IgD-negative memory B cell (primary cell): ENCODE data around the gene ZNF628. TPM values are rescaled to one million over a fixed set of nuclear protein-coding genes. Genes with fewer than 3 reads are reported as not detected.

Experiments used
- H3K27ac Mint-ChIP-seq, 3 donors: one replicate each; pipeline ENCODE4 v1.8.0; 2020 to 2022; ENCODE audit warnings: mild to moderate bottlenecking in 3 of 3, mixed read lengths in 3 of 3, moderate library complexity in 1 of 3
- H3K27me3 Mint-ChIP-seq: one replicate; pipeline ENCODE4 v1.8.0; 2021; ENCODE audit warnings: mixed read lengths
- H3K36me3 Mint-ChIP-seq: one replicate; pipeline ENCODE4 v1.8.0; 2020; ENCODE audit warnings: mild to moderate bottlenecking, mixed read lengths
- H3K4me1 Mint-ChIP-seq, 3 donors: one replicate each; pipeline ENCODE4 v1.8.0; 2020 to 2022; ENCODE audit warnings: mixed read lengths in 3 of 3, mild to moderate bottlenecking in 1 of 3
- H3K4me3 Mint-ChIP-seq, 4 donors: one replicate each; pipeline ENCODE4 v1.8.0; 2020 to 2022; ENCODE audit warnings: mild to moderate bottlenecking in 4 of 4, mixed read lengths in 4 of 4, moderate library complexity in 3 of 4
- H3K9me3 Mint-ChIP-seq, 3 donors: one replicate each; pipeline ENCODE4 v1.8.0; 2020 to 2021; ENCODE audit warnings: mixed read lengths in 3 of 3, mild to moderate bottlenecking in 1 of 3
- polyA plus RNA-seq: library from polyadenylated mRNA; unstranded; fragments of 300-500 nt; fragmentation: Illumina TruSeq; gene quantifications from one replicate; pipeline ENCODE4 v1.2.3, GENCODE V29; 2021

The ZNF628 gene
- polyA plus RNA-seq, 1 donor from 2014 or later, result 0.34 TPM

DNA sequence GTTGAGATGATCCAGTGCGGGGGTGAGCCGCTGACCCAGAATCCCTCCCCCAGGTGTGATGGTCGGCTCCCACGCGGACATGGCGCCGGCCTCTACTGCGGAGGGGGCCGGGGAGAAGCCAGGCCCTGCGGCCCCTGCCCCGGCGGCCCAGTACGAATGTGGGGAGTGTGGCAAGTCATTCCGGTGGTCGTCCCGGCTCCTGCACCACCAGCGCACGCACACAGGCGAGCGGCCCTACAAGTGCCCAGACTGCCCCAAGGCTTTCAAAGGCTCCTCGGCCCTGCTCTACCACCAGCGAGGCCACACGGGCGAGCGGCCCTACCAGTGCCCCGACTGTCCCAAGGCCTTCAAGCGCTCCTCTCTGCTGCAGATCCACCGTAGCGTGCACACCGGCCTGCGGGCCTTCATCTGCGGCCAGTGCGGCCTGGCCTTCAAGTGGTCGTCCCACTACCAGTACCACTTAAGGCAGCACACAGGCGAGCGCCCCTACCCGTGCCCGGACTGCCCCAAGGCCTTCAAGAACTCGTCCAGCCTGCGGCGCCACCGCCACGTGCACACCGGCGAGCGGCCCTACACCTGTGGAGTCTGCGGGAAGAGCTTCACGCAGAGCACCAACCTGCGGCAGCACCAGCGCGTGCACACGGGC is 4.9 kb downstream of the ZNF628 start:
- no peaks in the 10 kb centered on the region for H3K9me3 Mint-ChIP-seq
- H3K27ac Mint-ChIP-seq, result no peak overlapping the region
- H3K27me3 Mint-ChIP-seq, result no peaks in the 10 kb centered on the region
- peaks cover 6% of the 10 kb centered on the region for H3K36me3 Mint-ChIP-seq
- H3K4me1 Mint-ChIP-seq, result peaks cover 6 to 25% (median 21%) of the 10 kb centered on the region in 3 donors
- peak overlapping the region in 1 of 4 donors; percentile 12 for H3K4me3 Mint-ChIP-seq

- Mint-ChIP-seq H3K27ac (no peak overlapping the region), H3K27me3 (no peaks in the 10 kb centered on the region), H3K9me3 (no peaks in the 10 kb centered on the region), H3K4me1 (peaks cover 6 to 25% (median 21%) of the 10 kb centered on the region in 3 donors), H3K4me3 (no peak overlapping the region), H3K36me3 (peaks cover 6% of the 10 kb centered on the region)
Measured at GRCh38 chr19:55481794-55482155, 5.4 kb downstream of the ZNF628 start.

DNA sequence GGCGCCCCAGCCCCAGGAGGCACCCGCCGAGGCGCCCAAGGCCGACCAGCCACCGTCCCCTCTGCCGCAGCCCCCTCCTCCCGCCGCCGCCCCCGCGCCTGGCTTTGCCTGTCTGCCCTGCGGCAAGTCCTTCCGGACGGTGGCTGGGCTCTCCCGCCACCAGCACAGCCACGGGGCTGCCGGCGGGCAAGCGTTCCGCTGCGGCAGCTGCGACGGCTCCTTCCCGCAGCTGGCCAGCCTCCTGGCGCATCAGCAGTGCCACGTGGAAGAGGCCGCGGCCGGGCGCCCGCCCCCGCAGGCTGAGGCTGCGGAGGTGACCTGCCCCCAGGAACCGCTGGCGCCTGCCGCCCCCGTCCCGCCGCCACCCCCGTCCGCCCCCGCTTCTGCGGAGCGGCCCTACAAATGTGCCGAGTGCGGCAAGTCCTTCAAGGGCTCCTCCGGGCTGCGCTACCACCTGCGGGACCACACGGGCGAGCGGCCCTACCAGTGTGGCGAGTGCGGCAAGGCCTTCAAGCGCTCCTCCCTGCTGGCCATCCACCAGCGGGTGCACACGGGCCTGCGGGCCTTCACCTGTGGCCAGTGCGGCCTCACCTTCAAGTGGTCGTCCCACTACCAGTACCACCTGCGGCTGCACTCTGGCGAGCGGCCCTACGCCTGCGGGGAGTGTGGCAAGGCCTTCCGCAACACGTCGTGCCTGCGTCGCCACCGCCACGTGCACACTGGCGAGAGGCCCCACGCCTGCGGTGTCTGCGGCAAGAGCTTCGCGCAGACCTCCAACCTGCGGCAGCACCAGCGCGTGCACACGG is 5.9 kb downstream of the ZNF628 start:
- Mint-ChIP-seq H3K4me1 (peaks cover 0 to 22% (median 19%) of the 10 kb centered on the region in 3 donors), H3K36me3 (peaks cover 6% of the 10 kb centered on the region), H3K27ac (no peak overlapping the region), H3K4me3 (no peak overlapping the region), H3K27me3 (no peaks in the 10 kb centered on the region), H3K9me3 (no peaks in the 10 kb centered on the region)

DNA sequence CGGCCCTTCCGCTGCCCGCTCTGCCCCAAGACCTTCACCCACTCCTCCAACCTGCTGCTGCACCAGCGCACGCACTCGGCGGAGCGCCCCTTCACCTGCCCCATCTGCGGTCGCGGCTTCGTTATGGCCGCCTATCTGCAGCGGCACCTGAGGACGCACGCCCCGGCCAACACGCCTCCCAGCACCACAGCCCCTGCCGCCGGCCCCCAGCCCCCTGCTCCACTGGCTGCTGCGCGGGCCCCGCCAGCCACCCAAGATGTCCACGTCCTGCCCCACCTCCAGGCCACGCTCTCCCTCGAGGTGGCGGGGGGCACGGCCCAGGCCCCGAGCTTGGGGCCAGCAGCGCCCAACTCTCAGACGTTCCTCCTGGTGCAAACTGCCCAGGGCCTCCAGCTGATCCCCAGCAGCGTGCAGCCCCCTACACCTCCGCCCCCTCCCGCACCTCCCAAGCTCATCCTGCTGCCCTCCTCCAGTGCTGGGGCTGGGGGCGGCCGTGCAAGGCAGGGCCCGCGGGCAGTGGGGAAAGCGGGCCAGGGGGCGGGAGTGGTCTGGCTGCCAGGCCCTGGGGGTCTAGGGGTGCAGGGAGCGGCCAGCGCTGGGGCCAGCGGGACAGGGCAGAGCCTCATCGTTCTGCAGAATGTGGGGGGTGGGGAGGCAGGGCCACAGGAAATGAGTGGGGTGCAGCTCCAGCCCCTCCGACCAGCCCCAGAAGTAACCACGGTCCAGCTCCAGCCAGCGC is 6.7 kb downstream of the ZNF628 start:
- peaks cover 6% of the 10 kb centered on the region for H3K36me3 Mint-ChIP-seq
- H3K4me1 Mint-ChIP-seq, result peaks cover 0 to 20% (median 14%) of the 10 kb centered on the region in 3 donors
- H3K4me3 Mint-ChIP-seq, result peak overlapping the region in 1 of 4 donors; percentile 3
- H3K9me3 Mint-ChIP-seq, result no peaks in the 10 kb centered on the region
- no peak overlapping the region for H3K27ac Mint-ChIP-seq
- no peaks in the 10 kb centered on the region for H3K27me3 Mint-ChIP-seq

DNA sequence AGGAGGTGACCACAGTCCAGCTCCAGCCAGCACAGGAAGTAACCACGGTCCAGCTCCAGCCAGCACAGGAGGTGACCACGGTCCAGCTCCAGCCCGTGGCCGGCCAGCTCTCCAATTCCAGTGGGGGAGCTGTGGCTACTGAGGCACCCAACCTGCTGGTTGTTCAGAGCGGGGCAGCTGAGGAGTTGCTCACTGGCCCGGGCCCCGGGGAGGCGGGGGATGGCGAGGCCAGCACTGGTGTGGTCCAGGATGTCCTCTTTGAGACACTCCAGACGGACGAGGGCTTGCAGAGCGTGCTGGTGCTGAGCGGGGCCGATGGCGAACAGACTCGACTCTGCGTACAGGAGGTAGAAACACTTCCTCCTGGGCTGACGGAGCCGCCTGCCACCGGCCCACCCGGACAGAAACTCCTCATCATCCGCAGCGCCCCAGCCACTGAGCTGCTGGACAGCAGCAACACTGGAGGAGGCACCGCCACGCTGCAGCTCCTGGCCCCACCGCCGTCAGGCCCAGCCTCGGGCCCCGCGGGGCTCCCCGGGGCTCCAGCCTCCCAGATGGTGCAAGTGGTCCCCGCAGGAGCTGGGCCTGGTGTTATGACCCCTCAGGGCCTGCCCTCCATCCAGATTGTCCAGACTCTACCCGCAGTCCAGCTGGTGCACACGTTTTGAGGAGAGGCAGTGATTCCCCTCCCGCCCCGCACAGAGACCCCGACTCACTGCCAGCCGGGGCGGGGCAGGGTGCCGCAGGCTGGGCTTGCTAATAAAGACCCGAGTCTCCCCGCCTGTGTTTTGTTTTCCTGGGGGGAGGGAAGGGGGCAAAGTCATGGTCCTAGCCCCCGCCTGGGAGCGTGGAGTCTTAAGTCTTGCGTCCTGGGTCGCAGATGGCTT is 7.5 kb downstream of the ZNF628 start:
- Mint-ChIP-seq H3K4me1 (peaks cover 0 to 13% (median 6%) of the 10 kb centered on the region in 3 donors), H3K4me3 (peak overlapping the region; percentile 67 to 87 (median 81)), H3K27ac (peak overlapping the region in 1 of 3 donors; percentile 65), H3K36me3 (peaks cover 6% of the 10 kb centered on the region), H3K27me3 (no peaks in the 10 kb centered on the region), H3K9me3 (no peaks in the 10 kb centered on the region)

GRCh38 chr19:55484593-55485438 is 8.4 kb downstream of the ZNF628 start, which contains the start of gene NAT14:
Gene NAT14, plus strand, starts transcription at chr19:55485188. Its CDS starts 521 bp downstream, at chr19:55485709.
- Mint-ChIP-seq H3K27ac (peak within 1 kb of the TSS; percentile 65 to 94 (median 88)), H3K27me3 (no peaks in the 10 kb centered on the region), H3K9me3 (no peaks in the 10 kb centered on the region), H3K36me3 (peaks cover 4% of the 10 kb centered on the region), H3K4me3 (peak within 1 kb of the TSS; percentile 67 to 87 (median 81)), H3K4me1 (peaks cover 0 to 9% (median 3%) of the 10 kb centered on the region in 3 donors)

DNA sequence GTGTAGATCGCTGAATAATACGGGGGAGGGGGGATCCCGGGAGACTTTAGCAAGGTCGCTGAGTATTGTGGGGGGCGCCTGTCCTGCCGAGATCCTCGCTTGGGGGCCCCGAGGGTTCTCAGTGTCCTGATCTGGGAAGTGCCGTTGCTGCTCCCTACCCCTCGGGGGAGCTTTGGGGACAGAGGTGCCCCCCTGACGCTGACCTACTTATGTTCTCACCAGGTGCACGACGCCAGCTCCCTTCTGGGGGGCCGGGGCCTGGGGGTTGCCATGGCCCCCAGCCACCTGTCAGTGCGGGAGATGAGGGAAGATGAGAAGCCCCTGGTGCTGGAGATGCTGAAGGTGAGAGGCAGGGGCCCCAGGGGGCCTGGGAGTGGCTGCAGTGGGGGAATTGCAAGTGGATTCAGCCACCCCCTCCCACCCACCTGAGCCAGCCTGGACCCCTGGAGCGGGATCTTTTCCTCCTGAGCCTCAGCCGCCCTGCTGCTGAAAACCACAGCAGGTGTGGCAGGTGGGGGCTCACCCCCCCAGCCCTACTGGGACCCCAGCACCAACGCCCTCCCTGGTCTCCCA is 9.1 kb downstream of the ZNF628 start:
- peaks cover 0 to 6% (median 1%) of the 10 kb centered on the region in 3 donors for H3K4me1 Mint-ChIP-seq
- no peaks in the 10 kb centered on the region for H3K27me3 Mint-ChIP-seq
- peaks cover 2% of the 10 kb centered on the region for H3K36me3 Mint-ChIP-seq
- H3K9me3 Mint-ChIP-seq, result no peaks in the 10 kb centered on the region
- peak overlapping the region; percentile 67 to 85 (median 78) for H3K4me3 Mint-ChIP-seq
- H3K27ac Mint-ChIP-seq, result peak overlapping the region; percentile 65 to 94 (median 88)

DNA sequence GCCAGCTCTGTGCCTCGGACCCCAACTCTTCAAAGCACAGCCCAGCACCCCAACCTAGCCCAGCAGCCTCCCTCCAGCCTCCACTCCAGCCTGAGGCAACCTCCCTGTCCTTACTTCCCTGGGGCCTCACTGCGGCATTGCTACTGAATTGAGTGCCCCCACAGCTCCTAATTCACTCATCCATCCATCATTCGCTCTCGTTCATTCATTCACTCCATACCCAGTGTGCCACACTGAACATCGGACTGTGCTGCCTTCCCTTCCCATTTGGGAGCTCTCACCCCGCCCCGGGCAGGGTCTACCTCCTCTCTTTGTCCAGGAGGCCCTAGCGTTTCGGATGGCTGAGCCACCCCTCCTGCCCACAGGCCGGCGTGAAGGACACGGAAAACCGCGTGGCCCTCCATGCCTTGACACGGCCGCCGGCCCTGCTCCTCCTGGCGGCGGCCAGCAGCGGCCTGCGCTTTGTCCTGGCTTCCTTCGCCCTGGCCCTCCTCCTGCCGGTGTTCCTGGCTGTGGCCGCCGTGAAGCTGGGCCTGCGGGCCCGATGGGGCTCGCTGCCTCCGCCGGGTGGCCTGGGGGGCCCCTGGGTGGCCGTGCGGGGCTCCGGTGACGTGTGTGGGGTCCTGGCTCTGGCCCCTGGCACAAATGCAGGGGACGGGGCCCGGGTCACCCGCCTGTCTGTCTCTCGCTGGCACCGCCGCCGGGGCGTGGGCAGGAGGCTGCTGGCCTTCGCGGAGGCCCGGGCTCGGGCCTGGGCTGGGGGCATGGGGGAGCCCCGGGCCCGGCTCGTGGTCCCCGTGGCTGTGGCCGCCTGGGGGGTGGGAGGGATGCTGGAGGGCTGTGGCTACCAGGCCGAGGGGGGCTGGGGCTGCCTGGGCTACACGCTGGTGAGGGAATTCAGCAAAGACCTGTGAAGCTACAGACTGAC is 9.9 kb downstream of the ZNF628 start:
- Mint-ChIP-seq H3K9me3 (no peaks in the 10 kb centered on the region), H3K4me3 (peak overlapping the region; percentile 57 to 85 (median 73)), H3K4me1 (peaks cover 0 to 6% (median 1%) of the 10 kb centered on the region in 3 donors), H3K27ac (peak overlapping the region; percentile 65 to 94 (median 88)), H3K36me3 (peaks cover 2% of the 10 kb centered on the region), H3K27me3 (no peaks in the 10 kb centered on the region)

- peaks cover 4% of the 10 kb centered on the region for H3K27me3 Mint-ChIP-seq
- peak overlapping the region in 3 of 4 donors; percentile 13 to 47 (median 40) for H3K4me3 Mint-ChIP-seq
- no peaks in the 10 kb centered on the region for H3K36me3 Mint-ChIP-seq
- no peaks in the 10 kb centered on the region for H3K9me3 Mint-ChIP-seq
- peak overlapping the region in 2 of 3 donors; percentile 59 to 67 for H3K27ac Mint-ChIP-seq
- peaks cover 0 to 6% (median 1%) of the 10 kb centered on the region in 3 donors for H3K4me1 Mint-ChIP-seq
Measured at GRCh38 chr19:55486971-55487923, 10.8 kb downstream of the ZNF628 start.

DNA sequence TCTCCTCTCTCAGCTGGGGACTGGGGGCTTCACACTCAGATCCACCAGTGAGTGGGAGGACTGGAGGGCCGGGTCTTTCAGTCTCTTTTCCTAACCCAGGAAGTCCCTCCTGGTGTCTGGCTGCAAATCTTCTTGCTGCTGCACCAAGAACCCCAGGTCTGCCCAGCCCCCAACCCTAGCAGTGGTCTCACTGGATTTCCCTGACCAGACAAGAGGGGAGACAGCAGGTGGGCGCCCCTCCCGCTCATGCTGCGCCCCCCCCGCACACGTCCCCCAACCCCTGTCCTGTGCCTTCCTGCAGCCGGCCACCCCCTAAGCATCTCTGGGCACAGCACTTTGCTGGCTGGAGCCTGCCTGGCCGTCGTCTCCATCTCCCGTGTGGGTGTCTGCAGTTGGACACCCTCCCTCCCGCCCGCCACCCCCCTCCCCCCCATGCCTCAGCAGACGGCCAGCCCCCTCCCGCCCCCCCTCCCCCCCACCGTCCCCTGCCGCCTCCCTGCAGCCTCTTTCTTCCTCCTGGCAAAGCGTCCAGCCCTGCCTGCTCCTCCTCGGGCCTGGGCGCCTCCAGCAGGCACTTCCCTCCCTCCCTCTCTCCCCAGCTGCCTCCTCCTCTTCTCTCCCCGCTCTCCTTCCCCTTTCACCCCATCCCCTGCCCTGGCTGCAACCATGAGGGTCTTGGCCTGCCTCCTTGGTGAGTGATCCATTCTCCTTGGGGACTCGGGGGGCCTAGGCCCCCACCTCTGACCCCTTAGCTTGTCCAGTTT is 11.7 kb downstream of the ZNF628 start, which contains the start of gene SSC5D:
Gene SSC5D, plus strand, starts transcription at position 513 of the 764 bp plus-strand sequence. Its CDS starts 154 bp downstream, at position 667.
- Mint-ChIP-seq H3K9me3 (no peaks in the 10 kb centered on the region), H3K27ac (peak within 1 kb of the TSS in 2 of 3 donors; percentile 59 to 67), H3K27me3 (peaks cover 7% of the 10 kb centered on the region), H3K36me3 (no peaks in the 10 kb centered on the region), H3K4me3 (peak within 1 kb of the TSS in 3 of 4 donors; percentile 13 to 65 (median 40)), H3K4me1 (peaks cover 0 to 6% (median 1%) of the 10 kb centered on the region in 3 donors)
